Ascending aorta (tissue), 2 donors: ENCODE results near the gene NEK10. TPM values are rescaled to one million over a fixed set of nuclear protein-coding genes. Genes with fewer than 3 reads are reported as not detected.

Experiments
- DNase-seq, 2 donors: peaks; one replicate each; pipeline ENCODE4 v3.0.0-alpha.2; 2019; ENCODE audit warnings: low spot score in 2 of 2
- H3K27ac ChIP-seq, 2 donors: fragments of 200-600 bp; sonication (generic); one replicate each; pipeline ENCODE4 v1.5.1; 2016 to 2017; ENCODE audit warnings: mild to moderate bottlenecking in 1 of 2
- H3K27me3 ChIP-seq: fragments of 200-600 bp; sonication (generic); one replicate; pipeline ENCODE4 v1.5.1; 2017
- H3K36me3 ChIP-seq, 2 donors: fragments of 200-600 bp; sonication (generic); one replicate each; pipeline ENCODE4 v1.5.1; 2016
- H3K4me1 ChIP-seq, 2 donors: fragments of 200-600 bp; sonication (generic); one replicate each; pipeline ENCODE4 v1.5.1; 2016 to 2017; ENCODE audit warnings: mild to moderate bottlenecking in 1 of 2
- H3K4me3 ChIP-seq, 2 donors: fragments of 200-600 bp; sonication (generic); one replicate each; pipeline ENCODE4 v1.5.1; 2016 to 2017; ENCODE audit warnings: mild to moderate bottlenecking in 1 of 2
- H3K9me3 ChIP-seq, 2 donors: fragments of 200-600 bp; sonication (generic); one replicate each; pipeline ENCODE4 v1.5.1; 2016
- intact Hi-C: fragments of 100-400 bp; cut with DNase I; formaldehyde crosslinking; loops from one replicate; pipeline ENCODE4 v1.15.1; 2023
- total RNA-seq: library from RNA; depleted of rRNA; stranded (reverse); fragments of >200 nt; gene quantifications from one replicate; pipeline ENCODE4 v1.1.0, GENCODE V29; 2016
- TF ChIP-seq, protein P1 (sequence below), 3 experiments: fragments of 200-600 bp in 2 of 3; fragments of 450-650 bp in 1 of 3; sonication (generic) in 2 of 3; IDR thresholded peaks; one replicate each; pipeline ENCODE4 v1.5.1; 2016 to 2019; ENCODE audit warnings: antibody characterized with exemption in 3 of 3, mild to moderate bottlenecking in 1 of 3, moderate library complexity in 1 of 3

NEK10 gene
- total RNA-seq, 1 donor from 2014 or later = not detected

DNA sequence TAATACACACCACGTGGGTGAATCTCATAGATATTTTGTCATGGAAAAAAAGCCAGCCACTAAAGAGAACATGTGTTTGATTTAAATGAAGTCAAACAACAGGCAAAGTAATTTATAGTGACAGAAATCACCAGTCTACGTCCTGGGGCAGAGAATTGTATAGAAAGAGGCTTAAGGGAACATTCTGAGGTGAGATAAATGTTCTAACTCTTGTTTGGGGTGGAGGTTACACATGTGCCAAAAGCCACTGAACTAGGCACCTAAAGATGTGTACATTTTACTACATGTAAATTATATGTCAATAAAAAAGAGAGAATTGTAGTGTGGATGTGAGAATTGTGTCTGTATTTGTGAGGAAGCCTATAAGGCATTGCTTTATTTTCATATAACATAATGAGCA lies 184.9 kb downstream of the NEK10 start:
- H3K36me3 ChIP-seq = no peaks in the 10 kb centered on the region
- H3K4me1 ChIP-seq = no peaks in the 10 kb centered on the region
- intact Hi-C loops = no loop called here
- no peak for DNase-seq
- TF ChIP-seq, protein P1, sequence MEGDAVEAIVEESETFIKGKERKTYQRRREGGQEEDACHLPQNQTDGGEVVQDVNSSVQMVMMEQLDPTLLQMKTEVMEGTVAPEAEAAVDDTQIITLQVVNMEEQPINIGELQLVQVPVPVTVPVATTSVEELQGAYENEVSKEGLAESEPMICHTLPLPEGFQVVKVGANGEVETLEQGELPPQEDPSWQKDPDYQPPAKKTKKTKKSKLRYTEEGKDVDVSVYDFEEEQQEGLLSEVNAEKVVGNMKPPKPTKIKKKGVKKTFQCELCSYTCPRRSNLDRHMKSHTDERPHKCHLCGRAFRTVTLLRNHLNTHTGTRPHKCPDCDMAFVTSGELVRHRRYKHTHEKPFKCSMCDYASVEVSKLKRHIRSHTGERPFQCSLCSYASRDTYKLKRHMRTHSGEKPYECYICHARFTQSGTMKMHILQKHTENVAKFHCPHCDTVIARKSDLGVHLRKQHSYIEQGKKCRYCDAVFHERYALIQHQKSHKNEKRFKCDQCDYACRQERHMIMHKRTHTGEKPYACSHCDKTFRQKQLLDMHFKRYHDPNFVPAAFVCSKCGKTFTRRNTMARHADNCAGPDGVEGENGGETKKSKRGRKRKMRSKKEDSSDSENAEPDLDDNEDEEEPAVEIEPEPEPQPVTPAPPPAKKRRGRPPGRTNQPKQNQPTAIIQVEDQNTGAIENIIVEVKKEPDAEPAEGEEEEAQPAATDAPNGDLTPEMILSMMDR (IDR thresholded peaks at IDR 0.05) = no peak
- H3K27ac ChIP-seq = no peak overlapping the region
- no peak overlapping the region for H3K4me3 ChIP-seq
- no peaks in the 10 kb centered on the region for H3K9me3 ChIP-seq
- H3K27me3 ChIP-seq = no peaks in the 10 kb centered on the region

DNA sequence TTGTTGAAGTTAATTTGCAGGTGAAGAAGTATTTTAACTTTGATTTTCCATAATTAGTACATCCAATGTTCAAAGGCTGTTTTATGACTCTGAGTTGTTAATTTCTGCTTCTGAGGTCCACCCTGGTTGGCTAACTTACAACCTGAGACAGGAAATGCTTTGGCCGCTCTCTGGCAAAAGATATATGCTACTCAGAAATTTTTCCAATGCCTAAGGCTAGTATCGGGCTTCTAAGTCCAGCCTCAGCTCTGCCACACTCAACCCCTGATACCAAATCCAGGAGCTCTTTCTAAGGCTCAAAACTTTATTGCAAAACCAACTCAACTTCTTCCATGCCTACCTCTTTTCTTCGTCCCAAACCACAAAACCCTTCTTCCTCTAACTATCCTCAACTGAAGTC lies 192.9 kb downstream of the NEK10 start:
- Histone ChIP-seq H3K27ac (no peak overlapping the region), H3K4me1 (no peaks in the 10 kb centered on the region), H3K4me3 (no peak overlapping the region), H3K27me3 (no peaks in the 10 kb centered on the region), H3K9me3 (no peaks in the 10 kb centered on the region), H3K36me3 (no peaks in the 10 kb centered on the region)
- intact Hi-C loops = no loop called here
- TF ChIP-seq, protein P1 (IDR thresholded peaks at IDR 0.05) = no peak
- no peak for DNase-seq

DNA sequence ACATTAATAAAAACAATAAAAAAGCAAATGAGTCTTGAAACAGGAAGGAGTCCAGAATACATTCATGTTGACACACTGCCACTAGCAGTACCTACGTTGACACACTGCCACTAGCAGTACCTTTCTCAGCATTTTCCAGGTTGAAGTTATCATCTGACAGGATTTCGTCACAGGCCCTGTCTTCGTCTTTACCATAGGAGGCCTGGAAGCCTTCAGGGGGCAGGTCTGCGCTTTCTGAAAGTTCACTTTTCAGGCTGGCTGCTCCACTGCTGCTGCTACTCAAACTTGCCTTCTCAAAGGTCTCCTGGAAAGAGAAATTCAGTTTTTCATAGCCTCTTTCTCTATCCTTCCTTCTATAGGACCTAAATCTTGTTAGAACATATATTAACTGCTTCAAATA lies 194.7 kb downstream of the NEK10 start:
- Histone ChIP-seq H3K36me3 (no peaks in the 10 kb centered on the region), H3K4me1 (no peaks in the 10 kb centered on the region), H3K9me3 (no peaks in the 10 kb centered on the region), H3K27me3 (no peaks in the 10 kb centered on the region), H3K4me3 (no peak overlapping the region), H3K27ac (no peak overlapping the region)
- intact Hi-C loops = no loop called here
- DNase-seq = no peak
- TF ChIP-seq, protein P1 (IDR thresholded peaks at IDR 0.05) = no peak

GRCh38 chr3:27171113-27171512 lies 198.1 kb downstream of the NEK10 start:
- intact Hi-C loops = no loop called here
- no peaks in the 10 kb centered on the region for H3K4me1 ChIP-seq
- H3K27ac ChIP-seq = no peak overlapping the region
- H3K36me3 ChIP-seq = no peaks in the 10 kb centered on the region
- no peak overlapping the region for H3K4me3 ChIP-seq
- DNase-seq = no peak
- no peaks in the 10 kb centered on the region for H3K9me3 ChIP-seq
- H3K27me3 ChIP-seq = no peaks in the 10 kb centered on the region
- TF ChIP-seq, protein P1 (IDR thresholded peaks at IDR 0.05) = no peak

DNA sequence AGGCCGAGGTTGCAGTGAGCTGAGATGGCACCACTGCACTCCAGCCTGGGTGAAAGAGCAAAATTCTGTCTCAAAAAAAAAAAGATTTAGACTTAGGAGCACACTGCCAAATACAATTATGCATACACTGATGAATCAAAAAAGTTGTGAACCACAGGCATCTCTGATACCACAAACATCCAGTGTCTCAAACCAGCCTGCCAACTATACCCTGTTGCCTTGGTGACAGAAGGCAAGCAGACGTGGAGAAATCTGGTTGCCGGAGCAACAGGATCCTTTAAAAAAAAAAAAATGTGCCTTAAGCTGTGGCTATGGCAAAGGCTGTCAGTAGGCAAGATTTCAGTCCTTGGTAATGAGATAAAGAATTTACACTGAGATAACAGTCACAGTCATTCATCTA lies 202.3 kb downstream of the NEK10 start:
- no peak overlapping the region for H3K4me3 ChIP-seq
- H3K27me3 ChIP-seq = no peaks in the 10 kb centered on the region
- DNase-seq = no peak
- intact Hi-C loops = no loop called here
- TF ChIP-seq, protein P1 (IDR thresholded peaks at IDR 0.05) = no peak
- no peak overlapping the region for H3K27ac ChIP-seq
- H3K4me1 ChIP-seq = no peaks in the 10 kb centered on the region
- no peaks in the 10 kb centered on the region for H3K9me3 ChIP-seq
- H3K36me3 ChIP-seq = no peaks in the 10 kb centered on the region

DNA sequence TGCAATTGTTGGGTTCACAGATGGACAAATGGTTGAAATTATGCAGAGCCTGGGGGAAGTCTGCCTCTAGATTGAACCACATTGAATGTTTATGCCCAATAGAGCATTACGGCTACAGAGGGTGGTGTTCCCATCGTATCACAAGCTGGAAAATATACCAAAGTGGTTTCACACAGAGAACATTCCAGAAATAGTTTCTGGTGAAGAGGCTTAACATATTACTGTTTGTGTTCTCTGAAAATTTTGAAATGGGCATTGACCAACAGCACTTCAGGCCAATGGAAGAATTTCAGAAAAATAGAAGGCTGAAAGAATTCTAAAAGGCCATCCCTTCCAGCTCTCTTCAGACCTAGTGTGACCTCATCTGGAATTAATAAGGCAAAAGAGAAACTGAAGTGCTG lies 203.9 kb downstream of the NEK10 start:
- H3K36me3 ChIP-seq = no peaks in the 10 kb centered on the region
- TF ChIP-seq, protein P1 (IDR thresholded peaks at IDR 0.05) = no peak
- H3K27ac ChIP-seq = no peak overlapping the region
- DNase-seq = no peak
- no peak overlapping the region for H3K4me3 ChIP-seq
- no peaks in the 10 kb centered on the region for H3K27me3 ChIP-seq
- no peaks in the 10 kb centered on the region for H3K9me3 ChIP-seq
- intact Hi-C loops = no loop called here
- no peaks in the 10 kb centered on the region for H3K4me1 ChIP-seq
